Left renal pelvis (tissue), 4 donors: ENCODE measurements around the gene BLCAP. TPM values are rescaled to one million over a fixed set of nuclear protein-coding genes. Genes with fewer than 3 reads are reported as not detected.
"Not testable (repeated sequence)": the region's sequence is repeated elsewhere in the genome, so short reads cannot be mapped to it uniquely, and the experiment has no call there.

ENCODE experiments used
- DNase-seq, 4 donors: peaks; one replicate each; pipeline ENCODE4 v3.0.0-alpha.2; 2013; ENCODE audit warnings: low read depth in 4 of 4, low spot score in 3 of 4
- polyA plus RNA-seq, 4 donors: library from polyadenylated mRNA; unstranded; fragments of 120-200 nt; gene quantifications; one replicate each; pipeline ENCODE4 v1.2.1, GENCODE V29; 2013; ENCODE audit not compliant: insufficient read length in 4 of 4

Gene BLCAP
- polyA plus RNA-seq, 4 donors: 63.7 to 95.3 (median 79.7) TPM

GRCh38 chr20:37558779-37559178 is 31.1 kb upstream of the BLCAP start:
- DNase-seq: no peak

- DNase-seq: no peak
These were observed 30.6 kb upstream of the BLCAP start for GRCh38 chr20:37558306-37558705.

GRCh38 chr20:37556538-37556937 is 28.9 kb upstream of the BLCAP start:
- DNase-seq: no peak

GRCh38 chr20:37554721-37555298 is 27.1 kb upstream of the BLCAP start:
- DNase-seq: not testable (repeated sequence)

- no peak for DNase-seq
These were observed 24.7 kb upstream of the BLCAP start for GRCh38 chr20:37552415-37552814.

GRCh38 chr20:37551660-37552059 is 24.0 kb upstream of the BLCAP start:
- DNase-seq: not testable (repeated sequence)

GRCh38 chr20:37550101-37550920 is 22.6 kb upstream of the BLCAP start:
- DNase-seq: not testable (repeated sequence)

- DNase-seq: no peak
These were observed 20.2 kb upstream of the BLCAP start for GRCh38 chr20:37547912-37548311.

GRCh38 chr20:37545516-37545915 is 17.8 kb upstream of the BLCAP start:
- no peak for DNase-seq

GRCh38 chr20:37544386-37544785 is 16.7 kb upstream of the BLCAP start:
- DNase-seq: no peak

- DNase-seq: no peak
These were observed 16.2 kb upstream of the BLCAP start for GRCh38 chr20:37543828-37544227.

- DNase-seq: no peak
These were observed 14.6 kb upstream of the BLCAP start for GRCh38 chr20:37542281-37542680.

GRCh38 chr20:37541326-37541725 is 13.7 kb upstream of the BLCAP start:
- DNase-seq: no peak

- not testable (repeated sequence) for DNase-seq
These were observed 13.2 kb upstream of the BLCAP start for GRCh38 chr20:37540838-37541237.

GRCh38 chr20:37540001-37540400 is 12.3 kb upstream of the BLCAP start:
- DNase-seq: no peak

GRCh38 chr20:37539424-37539823 is 11.7 kb upstream of the BLCAP start:
- DNase-seq: no peak

GRCh38 chr20:37538003-37538402 is 10.3 kb upstream of the BLCAP start:
- DNase-seq: no peak

GRCh38 chr20:37537505-37537904 is 9.8 kb upstream of the BLCAP start:
- no peak for DNase-seq

GRCh38 chr20:37535443-37536132 is 7.9 kb upstream of the BLCAP start:
- DNase-seq: no peak

GRCh38 chr20:37534401-37535157 is 6.9 kb upstream of the BLCAP start:
- peak in 1 of 4 donors; percentile 75 for DNase-seq

- no peak for DNase-seq
These were observed 5.6 kb upstream of the BLCAP start for GRCh38 chr20:37533154-37533715.
